GM20000 (cell line): ENCODE measurements around the gene ATP13A3.

Experiments
- DNase-seq: peaks from one replicate; pipeline ENCODE4 v3.0.0; 2012; ENCODE audit warnings: low spot score
- CTCF ChIP-seq: IDR thresholded peaks from 2 replicates; pipeline ENCODE4 v1.5.1; 2012; ENCODE audit warnings: mild to moderate bottlenecking, control low read depth; ENCODE audit errors: extremely low read depth, missing control alignments

Gene ATP13A3

GRCh38 chr3:194464692-194465091 is 22.1 kb downstream of the ATP13A3 start:
- TF ChIP-seq CTCF, result no peak
- DNase-seq, result no peak

GRCh38 chr3:194462936-194463335 is 23.9 kb downstream of the ATP13A3 start:
- TF ChIP-seq CTCF, result no peak
- no peak for DNase-seq

- DNase-seq, result no peak
- TF ChIP-seq CTCF, result no peak
Measured at GRCh38 chr3:194460566-194460965, 26.2 kb downstream of the ATP13A3 start.

- no peak for DNase-seq
- TF ChIP-seq CTCF, result no peak
Measured at GRCh38 chr3:194458131-194458530, 28.7 kb downstream of the ATP13A3 start.

GRCh38 chr3:194455481-194455880 is 31.3 kb downstream of the ATP13A3 start:
- no peak for DNase-seq
- no peak for TF ChIP-seq CTCF

- no peak for DNase-seq
- TF ChIP-seq CTCF, result no peak
Measured at GRCh38 chr3:194450341-194450740, 36.5 kb downstream of the ATP13A3 start.

- DNase-seq, result no peak
- no peak for TF ChIP-seq CTCF
Measured at GRCh38 chr3:194449913-194450312, 36.9 kb downstream of the ATP13A3 start.

- TF ChIP-seq CTCF, result no peak
- no peak for DNase-seq
Measured at GRCh38 chr3:194447657-194448056, 39.1 kb downstream of the ATP13A3 start.
